Natural killer cell (primary cell): Measurements from ENCODE around the gene COX6A2. TPM values are rescaled to one million over a fixed set of nuclear protein-coding genes. Genes with fewer than 3 reads are reported as not detected.
A peak's percentile ranks its signal among the peaks of the same experiment; 100 is the strongest.

Source experiments
- ATAC-seq, 3 donors: fragments of 150-1000 bp in 2 of 3; fragments of 200-7000 bp in 1 of 3; cut with Tn5 transposase; 1 replicate in 1 of 3; 2 replicates in 2 of 3; pipeline ENCODE4 v1.10.0; 2021; ENCODE audit warnings: mild to moderate bottlenecking in 2 of 3, moderate library complexity in 2 of 3
- DNase-seq, 2 donors: peaks; one replicate each; pipeline versions ENCODE4 v3.0.0 to v3.0.0-alpha.2; 2013 to 2021; ENCODE audit warnings: mixed read lengths in 1 of 2
- H3K27ac ChIP-seq: one replicate; pipeline ENCODE4 v1.5.1; 2013; ENCODE audit warnings: mild to moderate bottlenecking, low read length
- H3K27me3 ChIP-seq: one replicate; pipeline ENCODE4 v1.6.1; 2013; ENCODE audit warnings: low read length; ENCODE audit not compliant: control insufficient read depth, insufficient read depth
- H3K36me3 ChIP-seq: one replicate; pipeline ENCODE4 v1.6.1; 2013; ENCODE audit warnings: low read length; ENCODE audit not compliant: control insufficient read depth, insufficient read depth
- H3K4me1 ChIP-seq: one replicate; pipeline ENCODE4 v1.6.1; 2013; ENCODE audit warnings: low read length; ENCODE audit not compliant: control insufficient read depth, insufficient read depth
- H3K4me3 ChIP-seq: one replicate; pipeline ENCODE4 v1.5.1; 2013; ENCODE audit warnings: low read length
- H3K9me3 ChIP-seq: one replicate; pipeline ENCODE4 v1.6.1; 2013; ENCODE audit warnings: low read length; ENCODE audit not compliant: control insufficient read depth, insufficient read depth
- H3K27ac Mint-ChIP-seq, 2 donors: one replicate each; pipeline ENCODE4 v1.8.0; 2022; ENCODE audit warnings: mild to moderate bottlenecking in 2 of 2, mixed read lengths in 2 of 2, moderate library complexity in 1 of 2
- H3K27me3 Mint-ChIP-seq, 2 donors: one replicate each; pipeline ENCODE4 v1.8.0; 2022; ENCODE audit warnings: low read depth in 2 of 2, mixed read lengths in 2 of 2
- H3K36me3 Mint-ChIP-seq: one replicate; pipeline ENCODE4 v1.8.0; 2022; ENCODE audit warnings: mixed read lengths
- H3K4me1 Mint-ChIP-seq, 2 donors: one replicate each; pipeline ENCODE4 v1.8.0; 2022; ENCODE audit warnings: mixed read lengths in 2 of 2
- H3K4me3 Mint-ChIP-seq: one replicate; pipeline ENCODE4 v1.8.0; 2022; ENCODE audit warnings: mild to moderate bottlenecking, moderate library complexity, mixed read lengths
- H3K9me3 Mint-ChIP-seq, 2 donors: one replicate each; pipeline ENCODE4 v1.8.0; 2022; ENCODE audit warnings: mixed read lengths in 2 of 2
- WGBS: methylation state at CpG from one replicate; pipeline ENCODE4 v1.1.7; 2013; ENCODE audit warnings: missing lambda C conversion rate; ENCODE audit not compliant: insufficient coverage; 5-methylcytosine and 5-hydroxymethylcytosine counted together
- intact Hi-C: fragments of 100-400 bp; cut with micrococcal nuclease; formaldehyde crosslinking; loops from one replicate; pipeline ENCODE4 v1.14.2; 2022
- total RNA-seq, 4 donors: library from RNA; stranded (reverse); fragments of 120-200 nt in 1 of 4; gene quantifications; one replicate each; pipeline versions ENCODE4 v1.2.3 to v1.2.4, GENCODE V29; 2013 to 2022
- TF ChIP-seq, protein P1 (sequence below): fragments of 200-600 bp; IDR thresholded peaks from one replicate; pipeline ENCODE4 v1.8.0; 2022; ENCODE audit warnings: antibody characterized with exemption

Gene COX6A2
- total RNA-seq, 3 donors from 2014 or later (not counting 1 experiment from before 2014, with no cell fraction given), result not detected

DNA sequence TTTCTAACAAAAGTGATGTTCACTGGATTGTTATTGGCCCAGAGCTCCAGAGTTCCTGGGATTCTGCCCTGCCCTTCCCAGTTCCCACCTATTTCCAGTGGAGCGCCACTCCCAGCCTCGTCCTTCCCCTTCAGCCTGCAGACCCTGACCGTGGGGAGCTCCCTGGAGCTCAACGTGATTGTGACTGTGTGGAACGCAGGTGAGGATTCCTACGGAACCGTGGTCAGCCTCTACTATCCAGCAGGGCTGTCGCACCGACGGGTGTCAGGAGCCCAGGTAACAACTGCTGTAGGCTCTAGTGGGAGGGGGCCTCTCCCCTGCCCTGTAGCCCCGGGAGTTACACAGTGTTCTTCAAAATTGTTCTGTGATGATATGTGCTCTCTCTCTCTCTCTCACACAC lies 11.8 kb downstream of the COX6A2 start:
- H3K27me3 Mint-ChIP-seq, result no peaks in the 10 kb centered on the region
- peaks cover 76% of the 10 kb centered on the region for H3K4me1 ChIP-seq
- H3K4me3 ChIP-seq, result no peak overlapping the region
- TF ChIP-seq, protein P1, sequence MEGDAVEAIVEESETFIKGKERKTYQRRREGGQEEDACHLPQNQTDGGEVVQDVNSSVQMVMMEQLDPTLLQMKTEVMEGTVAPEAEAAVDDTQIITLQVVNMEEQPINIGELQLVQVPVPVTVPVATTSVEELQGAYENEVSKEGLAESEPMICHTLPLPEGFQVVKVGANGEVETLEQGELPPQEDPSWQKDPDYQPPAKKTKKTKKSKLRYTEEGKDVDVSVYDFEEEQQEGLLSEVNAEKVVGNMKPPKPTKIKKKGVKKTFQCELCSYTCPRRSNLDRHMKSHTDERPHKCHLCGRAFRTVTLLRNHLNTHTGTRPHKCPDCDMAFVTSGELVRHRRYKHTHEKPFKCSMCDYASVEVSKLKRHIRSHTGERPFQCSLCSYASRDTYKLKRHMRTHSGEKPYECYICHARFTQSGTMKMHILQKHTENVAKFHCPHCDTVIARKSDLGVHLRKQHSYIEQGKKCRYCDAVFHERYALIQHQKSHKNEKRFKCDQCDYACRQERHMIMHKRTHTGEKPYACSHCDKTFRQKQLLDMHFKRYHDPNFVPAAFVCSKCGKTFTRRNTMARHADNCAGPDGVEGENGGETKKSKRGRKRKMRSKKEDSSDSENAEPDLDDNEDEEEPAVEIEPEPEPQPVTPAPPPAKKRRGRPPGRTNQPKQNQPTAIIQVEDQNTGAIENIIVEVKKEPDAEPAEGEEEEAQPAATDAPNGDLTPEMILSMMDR, result no peak
- H3K27ac Mint-ChIP-seq, result peak overlapping the region in 1 of 2 donors; percentile 77
- intact Hi-C loops, result no loop called here
- H3K9me3 ChIP-seq, result no peaks in the 10 kb centered on the region
- H3K27ac ChIP-seq, result no peak overlapping the region
- no peaks in the 10 kb centered on the region for H3K27me3 ChIP-seq
- H3K36me3 Mint-ChIP-seq, result no peaks in the 10 kb centered on the region
- DNase-seq (no peak), ATAC-seq (no peak)
- peak overlapping the region; percentile 55 for H3K4me3 Mint-ChIP-seq
- H3K9me3 Mint-ChIP-seq, result no peaks in the 10 kb centered on the region
- peaks cover 70 to 76% of the 10 kb centered on the region in 2 donors for H3K4me1 Mint-ChIP-seq
- WGBS, result 96% methylated on average over 10 of the region's 11 CpGs
- no peaks in the 10 kb centered on the region for H3K36me3 ChIP-seq

DNA sequence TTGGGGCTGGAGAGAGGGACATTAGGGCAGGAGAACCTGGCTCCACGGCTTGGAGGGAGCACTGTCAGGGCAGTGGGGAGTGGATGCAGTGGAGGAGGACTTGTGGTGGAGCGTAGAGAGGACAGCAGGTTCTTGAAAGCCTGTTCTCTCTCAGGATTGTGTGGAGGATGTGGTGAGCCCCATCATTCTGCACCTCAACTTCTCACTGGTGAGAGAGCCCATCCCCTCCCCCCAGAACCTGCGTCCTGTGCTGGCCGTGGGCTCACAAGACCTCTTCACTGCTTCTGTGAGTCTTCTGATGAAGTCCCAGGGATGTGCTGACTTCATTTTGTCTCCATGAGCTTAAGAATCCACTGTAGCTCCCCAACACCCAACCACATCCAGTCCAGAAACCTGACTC lies 13.5 kb downstream of the COX6A2 start:
- Mint-ChIP-seq H3K4me1 (peaks cover 58 to 67% of the 10 kb centered on the region in 2 donors), H3K27ac (peak overlapping the region in 1 of 2 donors; percentile 77), H3K4me3 (peak overlapping the region; percentile 68), H3K36me3 (no peaks in the 10 kb centered on the region), H3K27me3 (no peaks in the 10 kb centered on the region), H3K9me3 (no peaks in the 10 kb centered on the region)
- ATAC-seq, result peak; percentile 64 to 91 (median 88)
- no peaks in the 10 kb centered on the region for H3K9me3 ChIP-seq
- intact Hi-C loops, result loop anchor here (1.0 kb wide), 1 partner anchor 49 kb away; no protein-coding TSS in a partner anchor
- WGBS, result 21% methylated on average over 3 of the region's 4 CpGs
- no peaks in the 10 kb centered on the region for H3K27me3 ChIP-seq
- H3K27ac ChIP-seq, result no peak overlapping the region
- DNase-seq, result peak; percentile 31 to 43
- H3K36me3 ChIP-seq, result no peaks in the 10 kb centered on the region
- H3K4me1 ChIP-seq, result peaks cover 60% of the 10 kb centered on the region
- no peak overlapping the region for H3K4me3 ChIP-seq
- TF ChIP-seq, protein P1, result no peak

DNA sequence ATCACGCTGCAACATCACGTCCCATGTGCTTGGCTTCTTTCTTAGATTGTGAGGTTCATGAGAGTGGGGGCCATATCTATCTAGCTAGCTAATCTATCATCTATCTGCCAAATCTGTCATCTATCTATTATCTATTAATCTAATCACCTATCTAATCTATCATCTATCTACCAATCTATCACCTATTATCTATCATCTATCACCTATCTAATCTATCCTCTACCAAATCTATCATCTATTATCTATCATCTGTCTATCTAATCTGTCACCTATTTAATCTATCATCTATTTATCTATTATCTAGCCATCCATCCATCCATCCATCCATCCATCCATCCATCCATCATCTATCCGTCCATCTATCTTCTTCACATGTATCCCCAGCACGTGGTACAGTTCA lies 14.2 kb downstream of the COX6A2 start:
- H3K36me3 Mint-ChIP-seq, result no peaks in the 10 kb centered on the region
- no peak overlapping the region for H3K27ac ChIP-seq
- peaks cover 52% of the 10 kb centered on the region for H3K4me1 ChIP-seq
- no peaks in the 10 kb centered on the region for H3K27me3 Mint-ChIP-seq
- no peak for ATAC-seq
- TF ChIP-seq, protein P1, result no peak
- no peaks in the 10 kb centered on the region for H3K27me3 ChIP-seq
- H3K4me3 Mint-ChIP-seq, result peak overlapping the region; percentile 25
- no peaks in the 10 kb centered on the region for H3K9me3 ChIP-seq
- H3K27ac Mint-ChIP-seq, result no peak overlapping the region
- no peak for DNase-seq
- H3K4me1 Mint-ChIP-seq, result peaks cover 61 to 66% of the 10 kb centered on the region in 2 donors
- no peaks in the 10 kb centered on the region for H3K36me3 ChIP-seq
- intact Hi-C loops, result loop anchor here (1.0 kb wide), 1 partner anchor 49 kb away; no protein-coding TSS in a partner anchor
- H3K9me3 Mint-ChIP-seq, result no peaks in the 10 kb centered on the region
- WGBS, result 95% methylated on average over 4 of the region's 4 CpGs
- no peak overlapping the region for H3K4me3 ChIP-seq

GRCh38 chr16:31413381-31413780 lies 14.8 kb downstream of the COX6A2 start:
- intact Hi-C loops, result no loop called here
- Mint-ChIP-seq H3K27me3 (no peaks in the 10 kb centered on the region), H3K9me3 (no peaks in the 10 kb centered on the region), H3K4me1 (peaks cover 62 to 63% of the 10 kb centered on the region in 2 donors), H3K27ac (peak overlapping the region in 1 of 2 donors; percentile 7), H3K36me3 (no peaks in the 10 kb centered on the region), H3K4me3 (no peak overlapping the region)
- H3K4me3 ChIP-seq, result no peak overlapping the region
- H3K9me3 ChIP-seq, result no peaks in the 10 kb centered on the region
- no peak overlapping the region for H3K27ac ChIP-seq
- peaks cover 48% of the 10 kb centered on the region for H3K4me1 ChIP-seq
- TF ChIP-seq, protein P1, result no peak
- H3K36me3 ChIP-seq, result no peaks in the 10 kb centered on the region
- H3K27me3 ChIP-seq, result no peaks in the 10 kb centered on the region
- 90% methylated on average over 5 of the region's 5 CpGs for WGBS
- no peak for ATAC-seq
- no peak for DNase-seq
